ENCODE results near the gene BCAR3.
"Not testable (repeated sequence)": the region's sequence is repeated elsewhere in the genome, so short reads cannot be mapped to it uniquely, and the experiment has no call there.

The BCAR3 gene

DNA sequence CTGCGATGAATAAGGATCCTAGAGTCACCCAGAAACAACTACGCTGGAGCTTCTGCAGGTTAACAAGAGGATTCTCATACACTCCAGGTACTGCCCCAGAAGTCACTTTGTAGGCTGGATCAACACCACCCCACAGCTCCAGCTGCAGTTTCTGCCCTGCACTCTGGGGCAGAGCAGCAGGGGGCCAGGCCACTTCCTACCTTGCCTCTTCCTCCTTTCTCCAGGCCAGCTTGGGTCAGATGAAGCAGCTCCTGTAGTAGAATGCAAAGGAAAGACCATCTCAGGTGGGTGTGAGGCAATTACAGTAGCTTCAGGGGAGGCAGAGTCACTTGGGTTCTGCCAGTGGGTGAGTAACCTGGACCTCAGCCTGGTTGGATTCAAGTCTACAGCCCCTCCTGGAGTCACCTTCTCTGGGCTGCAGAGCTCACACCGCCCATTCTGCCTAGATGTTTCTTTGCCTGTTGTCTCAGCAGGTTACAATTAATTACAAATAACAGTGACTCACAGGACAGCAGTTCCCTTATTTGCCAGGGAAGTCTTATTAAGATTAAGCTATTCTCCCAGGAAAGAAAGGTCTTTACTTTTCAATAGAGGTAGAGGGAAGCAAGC is 24.4 kb upstream of the BCAR3 start:
- no peak for DNase-seq (ENCODE audit: low spot score)

DNA sequence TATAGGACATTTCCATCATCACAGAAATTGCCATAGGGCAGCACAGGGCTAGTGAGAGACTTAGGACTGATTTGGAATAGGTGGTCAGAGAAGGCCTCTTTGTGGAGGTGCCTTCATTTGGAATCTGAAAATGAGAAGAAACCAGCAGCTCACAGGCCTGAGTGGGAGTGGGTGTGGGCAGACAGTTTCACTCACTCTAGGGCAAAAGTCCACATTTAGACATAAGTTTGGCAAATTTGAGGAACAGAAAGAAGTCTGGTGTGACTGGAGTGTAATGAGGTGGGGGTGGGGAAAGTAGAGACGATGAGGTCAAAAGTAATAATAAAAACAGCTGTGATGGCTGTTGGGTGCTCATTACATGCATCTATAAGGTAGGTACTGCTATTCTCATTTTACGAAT is 22.4 kb upstream of the BCAR3 start:
- DNase-seq (ENCODE audit: low spot score): no peak

GRCh38 chr1:93703643-93704042 is 22.0 kb upstream of the BCAR3 start:
- DNase-seq (ENCODE audit: low spot score): no peak

- DNase-seq (ENCODE audit: low spot score): no peak
These were observed 21.2 kb upstream of the BCAR3 start for GRCh38 chr1:93702828-93703183.

- no peak for DNase-seq (ENCODE audit: low spot score)
These were observed 20.6 kb upstream of the BCAR3 start for GRCh38 chr1:93702111-93702827.

GRCh38 chr1:93701629-93702028 is 20.0 kb upstream of the BCAR3 start:
- no peak for DNase-seq (ENCODE audit: low spot score)

DNA sequence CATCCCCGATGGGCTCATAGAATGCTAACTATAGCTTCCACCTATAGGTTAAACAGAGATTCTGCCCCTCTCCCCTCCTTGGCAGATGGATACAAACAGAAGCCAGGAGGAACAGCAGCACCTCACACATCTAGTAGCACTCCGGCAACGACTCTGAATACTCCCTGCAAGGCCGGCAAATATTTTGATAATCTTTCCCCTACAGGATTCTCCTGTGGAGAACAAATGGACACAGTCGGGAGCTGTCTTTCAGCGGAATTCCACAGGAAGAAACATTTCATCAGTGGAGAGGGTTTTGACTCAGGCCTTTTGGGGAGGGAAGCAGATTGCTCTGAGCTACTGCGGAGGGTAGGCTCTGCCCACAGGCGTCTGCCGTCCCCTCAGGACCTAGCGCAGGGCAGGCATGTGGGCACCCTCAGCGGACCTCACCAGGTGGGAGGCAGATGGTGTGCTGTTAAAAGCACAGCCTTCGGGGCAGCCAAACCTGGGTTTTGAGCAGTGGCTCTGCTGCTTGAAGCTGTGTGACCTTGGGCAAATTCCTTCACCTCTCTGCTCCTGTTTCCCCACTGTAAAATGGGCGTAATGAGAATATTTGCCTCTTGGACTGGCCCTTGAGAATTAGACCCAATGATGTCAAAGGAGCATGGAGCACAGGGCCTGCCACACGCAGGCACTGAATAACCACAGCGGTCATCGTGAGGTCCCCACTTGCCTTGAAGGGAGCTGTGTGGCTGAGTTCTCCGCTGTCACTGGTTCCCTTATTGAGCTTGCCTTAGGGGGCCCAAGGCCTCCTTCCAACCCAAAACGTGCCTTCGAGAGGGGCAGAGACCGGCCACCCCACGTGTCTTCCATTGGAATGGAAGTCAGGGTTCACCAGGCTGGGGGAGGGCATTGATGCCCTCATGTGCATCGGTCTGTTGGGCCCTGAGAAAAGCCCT is 19.2 kb upstream of the BCAR3 start:
- DNase-seq (ENCODE audit: low spot score): no peak

DNA sequence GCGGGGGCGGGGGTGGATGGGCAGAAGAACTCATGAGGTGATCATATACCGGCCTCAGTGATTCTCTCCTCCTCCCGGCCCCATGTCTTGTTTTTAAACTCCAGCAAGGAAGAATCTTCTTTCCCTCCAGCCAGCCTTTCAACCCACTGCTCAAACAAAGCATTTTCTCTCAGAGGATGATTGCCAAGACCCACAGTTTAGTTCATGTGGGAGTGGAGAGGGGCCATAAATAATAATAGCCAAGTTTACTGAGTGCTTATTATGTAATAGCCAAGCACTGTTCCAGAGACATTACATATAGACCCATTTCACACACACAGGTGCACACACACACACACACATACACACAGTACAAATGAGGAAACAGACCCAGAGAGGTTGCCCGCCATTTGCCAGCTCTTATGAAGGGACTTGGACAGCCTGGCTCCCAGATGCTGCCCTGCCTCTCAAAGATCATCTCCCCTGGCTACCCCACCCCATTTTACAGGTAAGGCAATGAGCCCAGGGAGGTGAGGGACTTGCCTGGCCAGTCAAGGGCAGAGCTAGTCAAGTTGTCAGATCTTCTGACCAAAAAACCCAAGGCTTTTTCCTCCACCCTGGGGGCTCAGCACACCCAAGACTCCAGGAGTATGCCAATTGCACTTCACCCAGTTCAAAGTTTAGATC is 18.0 kb upstream of the BCAR3 start:
- DNase-seq (ENCODE audit: low spot score): no peak

- no peak for DNase-seq (ENCODE audit: low spot score)
These were observed 17.4 kb upstream of the BCAR3 start for GRCh38 chr1:93699049-93699384.

- DNase-seq (ENCODE audit: low spot score): no peak
These were observed 16.9 kb upstream of the BCAR3 start for GRCh38 chr1:93698329-93699048.

DNA sequence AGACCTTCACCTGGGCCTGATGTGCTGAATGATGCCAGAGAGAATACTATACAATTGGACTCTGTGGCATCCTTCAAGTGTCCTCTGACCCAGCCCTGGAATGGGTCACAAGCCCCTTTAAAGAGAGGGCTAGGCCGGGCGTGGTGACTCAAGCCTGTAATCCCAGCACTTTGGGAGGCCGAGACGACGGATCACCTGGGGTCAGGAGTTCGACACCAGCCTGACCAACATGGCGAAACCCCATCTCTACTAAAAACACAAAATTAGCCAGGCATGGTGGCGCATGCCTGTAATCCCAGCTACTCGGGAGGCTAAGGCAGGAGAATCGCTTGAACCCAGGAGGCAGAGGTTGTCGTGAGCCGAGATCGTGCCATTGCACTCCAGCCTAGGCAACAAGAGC is 15.9 kb upstream of the BCAR3 start:
- DNase-seq (ENCODE audit: low spot score): not testable (repeated sequence)

GRCh38 chr1:93695411-93696005 is 13.9 kb upstream of the BCAR3 start:
- no peak for DNase-seq (ENCODE audit: low spot score)

DNA sequence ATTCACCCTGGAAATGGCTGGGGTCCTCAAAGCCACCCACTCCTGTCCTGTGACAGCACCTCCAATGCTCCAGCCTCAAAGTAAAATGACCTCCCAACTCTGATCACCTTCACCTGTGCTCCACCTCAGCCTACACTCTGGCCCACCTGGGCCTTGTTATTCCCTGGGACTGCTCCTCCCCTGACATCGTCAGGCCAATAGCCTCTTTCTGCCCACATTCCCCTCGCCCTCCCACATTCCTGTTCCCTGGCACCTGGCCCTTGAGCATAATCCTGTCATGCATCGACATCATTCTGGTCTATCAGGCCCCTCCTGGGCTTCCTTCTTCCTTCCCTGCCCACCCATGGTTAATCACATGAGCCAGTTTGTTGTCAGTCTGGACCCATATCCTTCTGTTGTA is 13.2 kb upstream of the BCAR3 start:
- DNase-seq (ENCODE audit: low spot score): no peak

GRCh38 chr1:93694039-93694438 is 12.4 kb upstream of the BCAR3 start:
- DNase-seq (ENCODE audit: low spot score): no peak

DNA sequence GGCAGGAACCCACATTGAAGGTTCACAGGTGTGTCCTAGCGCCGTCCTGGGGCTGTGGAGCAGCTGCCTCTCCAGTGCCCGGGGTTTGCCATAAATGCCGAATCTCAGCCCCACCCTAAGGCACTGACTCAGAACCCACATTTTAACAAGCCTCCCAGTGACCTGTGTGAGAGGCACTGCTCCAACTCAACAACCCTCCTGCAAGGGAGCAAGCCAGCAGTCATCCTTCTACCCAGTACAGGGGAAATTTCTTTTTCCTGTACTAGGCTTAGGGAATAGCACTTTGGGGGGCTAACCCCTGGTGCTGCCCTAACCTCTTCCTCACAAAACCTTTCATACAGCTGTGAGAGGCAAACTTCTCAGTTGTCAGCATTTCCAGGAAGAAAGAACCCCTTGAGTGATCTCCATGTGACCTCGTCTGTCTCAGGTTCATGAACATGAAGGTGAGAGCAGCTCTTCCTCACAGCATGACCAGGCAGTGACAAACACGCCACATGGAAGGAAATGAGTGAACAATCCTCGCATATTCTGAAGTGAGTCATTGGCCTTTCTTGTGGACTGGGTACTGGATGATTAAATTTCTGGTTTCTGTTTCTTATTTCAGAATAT is 11.4 kb upstream of the BCAR3 start:
- no peak for DNase-seq (ENCODE audit: low spot score)

DNA sequence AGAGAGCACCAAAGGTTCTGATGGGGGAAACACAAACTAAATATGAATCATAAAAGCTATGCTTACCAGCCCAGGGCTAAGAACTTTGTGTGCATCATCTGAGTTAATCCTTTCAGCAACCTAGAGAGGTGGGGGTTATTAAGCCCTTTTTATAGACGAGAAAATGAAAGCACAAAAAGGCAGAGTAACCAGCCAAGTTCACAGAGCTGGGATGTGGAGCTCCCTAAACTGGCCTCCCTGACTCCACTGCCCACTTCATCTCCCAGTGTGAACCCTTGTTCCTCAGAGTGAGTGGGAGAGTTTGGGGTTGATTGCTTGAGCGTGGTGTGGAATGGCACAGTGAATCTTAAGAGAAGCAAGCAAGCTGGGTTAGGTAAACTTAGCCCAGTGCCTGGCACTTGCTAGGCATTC is 10.8 kb upstream of the BCAR3 start:
- no peak for DNase-seq (ENCODE audit: low spot score)

DNA sequence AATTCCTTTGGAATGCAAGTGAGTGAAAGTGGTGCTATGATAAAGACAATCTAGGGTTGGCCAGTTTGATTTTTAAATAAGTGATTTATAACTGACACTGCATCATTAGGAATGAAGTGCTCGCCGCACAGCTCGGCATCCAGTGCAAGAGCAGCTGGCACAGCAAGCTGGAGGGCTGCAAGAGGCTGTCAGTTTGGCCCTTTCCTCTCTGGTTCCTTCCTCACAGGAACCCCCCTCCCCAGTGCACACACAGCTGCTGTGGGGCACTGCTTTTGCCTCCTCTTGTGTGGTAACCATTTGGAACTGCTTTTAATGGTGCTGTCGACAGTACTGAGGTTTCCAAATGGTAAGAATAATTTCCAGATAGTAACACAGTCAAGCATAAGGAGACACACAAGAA is 10.4 kb upstream of the BCAR3 start:
- no peak for DNase-seq (ENCODE audit: low spot score)

GRCh38 chr1:93690921-93691789 is 9.5 kb upstream of the BCAR3 start:
- no peak for DNase-seq (ENCODE audit: low spot score)

DNA sequence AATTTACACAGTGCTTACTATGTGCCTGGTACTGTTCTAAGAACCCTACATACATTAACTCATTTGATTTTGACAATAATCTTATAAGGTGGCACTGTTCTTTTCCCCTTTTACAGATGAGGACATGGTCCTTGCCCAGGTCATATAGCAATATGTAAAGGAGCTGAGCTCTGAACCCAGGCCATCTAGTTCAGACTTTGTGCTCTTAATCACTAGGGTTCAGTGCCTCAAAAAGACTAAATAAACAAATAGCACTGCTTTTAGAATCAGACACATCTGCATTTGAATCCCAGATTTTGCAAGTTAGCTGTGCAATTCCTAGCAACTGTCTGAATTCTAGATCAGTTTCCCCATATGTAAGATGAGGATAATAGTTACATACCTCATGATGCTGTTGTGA is 8.7 kb upstream of the BCAR3 start:
- DNase-seq (ENCODE audit: low spot score): no peak
